DND-41 (cell line): ENCODE measurements around the gene PLA1A.

Source experiments
- CTCF ChIP-seq: IDR thresholded peaks from 2 replicates; pipeline ENCODE4 v1.5.1; 2012; ENCODE audit warnings: borderline replicate concordance, low read length, moderate library complexity, mild to moderate bottlenecking; ENCODE audit not compliant: poor library complexity, severe bottlenecking; ENCODE audit errors: extremely low read depth
- EZH2 ChIP-seq: IDR thresholded peaks from 3 replicates; pipeline ENCODE4 v1.6.1; 2012; ENCODE audit warnings: borderline replicate concordance, low read depth, mild to moderate bottlenecking, moderate library complexity, low read length, inconsistent platforms; ENCODE audit not compliant: severe bottlenecking

DNA sequence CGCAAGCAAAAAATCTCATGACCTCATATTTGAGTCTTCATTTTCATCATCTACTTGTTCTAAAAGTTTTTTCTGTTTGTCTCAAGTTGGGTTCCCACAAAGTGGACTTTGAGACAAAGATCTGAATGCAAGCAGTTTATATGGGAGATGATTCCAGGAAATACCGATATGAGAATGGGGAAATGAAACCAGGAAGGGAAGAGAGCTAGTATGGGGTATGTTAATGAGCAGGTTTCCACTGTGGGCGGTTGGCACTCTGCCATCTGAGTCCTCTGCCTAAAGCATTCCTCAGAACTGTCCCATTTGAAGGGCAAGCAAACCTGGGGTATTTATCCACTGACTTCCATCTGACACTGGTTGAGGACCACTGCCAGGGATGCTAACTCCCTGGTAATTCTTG lies 9.6 kb upstream of the PLA1A start:
- TF ChIP-seq CTCF = no peak
- no peak for TF ChIP-seq EZH2
